ENCODE results near the gene RAB3GAP1. TPM values are rescaled to one million over a fixed set of nuclear protein-coding genes. Genes with fewer than 3 reads are reported as not detected.

RAB3GAP1 gene
- total RNA-seq, 1 experiment from 2014 or later, result 50.6 TPM

DNA sequence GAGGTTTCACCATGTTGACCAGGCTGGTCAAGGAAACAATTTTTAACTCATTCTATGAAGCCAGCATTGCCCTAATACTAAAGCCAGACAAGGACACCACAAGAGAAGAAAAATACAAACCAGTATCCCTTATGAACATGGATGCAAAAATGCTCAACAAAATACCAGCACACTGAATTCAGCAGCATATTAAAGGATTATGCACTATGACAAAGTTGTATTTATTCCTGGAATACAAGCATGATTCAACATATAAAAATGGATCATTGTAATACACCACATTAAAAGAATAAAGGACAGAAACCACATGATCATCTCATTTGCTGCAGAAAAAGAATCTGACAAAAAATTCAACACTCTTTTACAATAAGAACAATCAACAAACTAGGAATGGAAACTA, 138.7 kb downstream of the RAB3GAP1 start:
- Mint-ChIP-seq H3K36me3 (ENCODE audit: insufficient read depth, unreplicated experiment) (no peaks in the 10 kb centered on the region), H3K4me3 (ENCODE audit: low read depth, unreplicated experiment) (no peak overlapping the region), H3K27me3 (ENCODE audit: unreplicated experiment) (no peaks in the 10 kb centered on the region), H3K9me3 (ENCODE audit: low read depth, unreplicated experiment) (peaks cover 3% of the 10 kb centered on the region), H3K4me1 (ENCODE audit: low read depth, unreplicated experiment) (no peaks in the 10 kb centered on the region), H3K27ac (ENCODE audit: unreplicated experiment) (no peak overlapping the region)
- DNase-seq, result no peak
- CTCF ChIA-PET, result no interaction called here
- TF ChIP-seq, protein P1, sequence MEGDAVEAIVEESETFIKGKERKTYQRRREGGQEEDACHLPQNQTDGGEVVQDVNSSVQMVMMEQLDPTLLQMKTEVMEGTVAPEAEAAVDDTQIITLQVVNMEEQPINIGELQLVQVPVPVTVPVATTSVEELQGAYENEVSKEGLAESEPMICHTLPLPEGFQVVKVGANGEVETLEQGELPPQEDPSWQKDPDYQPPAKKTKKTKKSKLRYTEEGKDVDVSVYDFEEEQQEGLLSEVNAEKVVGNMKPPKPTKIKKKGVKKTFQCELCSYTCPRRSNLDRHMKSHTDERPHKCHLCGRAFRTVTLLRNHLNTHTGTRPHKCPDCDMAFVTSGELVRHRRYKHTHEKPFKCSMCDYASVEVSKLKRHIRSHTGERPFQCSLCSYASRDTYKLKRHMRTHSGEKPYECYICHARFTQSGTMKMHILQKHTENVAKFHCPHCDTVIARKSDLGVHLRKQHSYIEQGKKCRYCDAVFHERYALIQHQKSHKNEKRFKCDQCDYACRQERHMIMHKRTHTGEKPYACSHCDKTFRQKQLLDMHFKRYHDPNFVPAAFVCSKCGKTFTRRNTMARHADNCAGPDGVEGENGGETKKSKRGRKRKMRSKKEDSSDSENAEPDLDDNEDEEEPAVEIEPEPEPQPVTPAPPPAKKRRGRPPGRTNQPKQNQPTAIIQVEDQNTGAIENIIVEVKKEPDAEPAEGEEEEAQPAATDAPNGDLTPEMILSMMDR (IDR thresholded peaks at IDR 0.05; ENCODE audit: unreplicated experiment), result no peak
- no TSS peak for BruUV-seq (replicated peaks)
- intact Hi-C loops (cut with micrococcal nuclease; ENCODE audit: unreplicated experiment), result no loop called here

DNA sequence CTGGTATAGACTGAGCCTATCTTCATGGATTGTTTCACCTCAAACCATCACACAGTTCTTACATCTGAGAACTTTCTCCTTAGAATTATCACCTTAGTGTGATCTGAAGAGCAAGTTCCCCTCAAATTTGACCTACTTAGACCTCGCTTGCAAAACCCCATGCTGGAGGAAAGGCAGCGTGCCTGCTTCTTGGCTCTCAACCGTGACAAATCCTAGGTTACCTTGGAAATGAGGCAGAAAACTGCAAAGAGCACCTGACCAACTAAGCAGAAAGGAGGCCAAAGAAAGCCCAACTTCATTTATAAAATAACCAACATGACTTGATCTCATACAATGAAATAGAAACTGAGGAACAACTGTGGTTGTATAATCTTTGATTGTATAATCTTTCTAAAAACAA, 146.4 kb downstream of the RAB3GAP1 start:
- Mint-ChIP-seq H3K4me1 (ENCODE audit: low read depth, unreplicated experiment) (no peaks in the 10 kb centered on the region), H3K27me3 (ENCODE audit: unreplicated experiment) (no peaks in the 10 kb centered on the region), H3K36me3 (ENCODE audit: insufficient read depth, unreplicated experiment) (no peaks in the 10 kb centered on the region), H3K4me3 (ENCODE audit: low read depth, unreplicated experiment) (no peak overlapping the region), H3K27ac (ENCODE audit: unreplicated experiment) (no peak overlapping the region), H3K9me3 (ENCODE audit: low read depth, unreplicated experiment) (no peaks in the 10 kb centered on the region)
- CTCF ChIA-PET, result no interaction called here
- TF ChIP-seq, protein P1 (IDR thresholded peaks at IDR 0.05; ENCODE audit: unreplicated experiment), result no peak
- no TSS peak for BruUV-seq (replicated peaks)
- intact Hi-C loops (cut with micrococcal nuclease; ENCODE audit: unreplicated experiment), result no loop called here
- no peak for DNase-seq

DNA sequence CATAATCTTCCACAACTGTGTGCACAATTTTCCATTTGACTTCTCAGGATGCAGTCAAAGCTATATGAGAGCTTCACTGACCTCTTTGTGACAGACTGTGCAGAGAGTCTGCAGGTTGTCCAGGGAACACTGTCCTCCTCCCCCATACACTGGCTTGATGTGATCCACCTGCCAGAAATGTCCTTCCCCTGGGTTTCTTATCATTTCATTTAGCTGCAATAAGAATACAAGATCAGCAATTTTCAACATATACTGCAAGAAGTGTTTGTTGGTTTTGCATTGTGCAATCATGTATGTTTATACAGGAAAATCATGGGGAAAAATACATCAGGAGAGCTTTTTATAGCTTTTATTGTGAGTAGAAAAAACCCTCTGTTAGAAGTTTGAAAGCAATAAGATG, 150.7 kb downstream of the RAB3GAP1 start:
- no peak for DNase-seq
- Mint-ChIP-seq H3K36me3 (ENCODE audit: insufficient read depth, unreplicated experiment) (no peaks in the 10 kb centered on the region), H3K9me3 (ENCODE audit: low read depth, unreplicated experiment) (no peaks in the 10 kb centered on the region), H3K4me1 (ENCODE audit: low read depth, unreplicated experiment) (no peaks in the 10 kb centered on the region), H3K4me3 (ENCODE audit: low read depth, unreplicated experiment) (no peak overlapping the region), H3K27ac (ENCODE audit: unreplicated experiment) (no peak overlapping the region), H3K27me3 (ENCODE audit: unreplicated experiment) (no peaks in the 10 kb centered on the region)
- CTCF ChIA-PET, result interaction anchor here (0.6 kb wide), 1 partner anchor 55 kb away, joined by 10 read pairs; no protein-coding TSS in a partner anchor
- TF ChIP-seq, protein P1 (IDR thresholded peaks at IDR 0.05; ENCODE audit: unreplicated experiment), result no peak
- BruUV-seq (replicated peaks), result no TSS peak
- intact Hi-C loops (cut with micrococcal nuclease; ENCODE audit: unreplicated experiment), result no loop called here

DNA sequence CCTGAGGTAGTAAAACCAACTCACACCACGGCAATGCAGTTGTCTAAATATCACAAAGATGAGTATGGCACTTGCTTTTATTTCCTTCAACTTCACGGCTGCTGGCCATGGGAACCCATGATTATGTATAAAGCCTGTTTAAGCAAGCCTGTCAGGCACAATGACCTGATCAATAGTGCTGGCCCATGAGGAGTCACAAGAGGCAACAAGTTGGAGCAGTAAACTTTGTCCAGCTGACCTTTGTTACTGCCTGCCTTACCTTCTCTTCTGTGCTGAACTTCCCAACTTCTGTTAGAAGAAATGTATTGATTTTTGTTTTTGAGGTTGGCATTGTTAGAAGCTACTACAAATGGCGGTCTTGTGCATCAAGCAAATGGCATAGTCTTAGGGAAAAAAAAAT, 151.9 kb downstream of the RAB3GAP1 start:
- no peaks in the 10 kb centered on the region for H3K4me1 Mint-ChIP-seq (ENCODE audit: low read depth, unreplicated experiment)
- BruUV-seq (replicated peaks), result no TSS peak
- H3K27ac Mint-ChIP-seq (ENCODE audit: unreplicated experiment), result no peak overlapping the region
- H3K36me3 Mint-ChIP-seq (ENCODE audit: insufficient read depth, unreplicated experiment), result no peaks in the 10 kb centered on the region
- H3K4me3 Mint-ChIP-seq (ENCODE audit: low read depth, unreplicated experiment), result no peak overlapping the region
- no peaks in the 10 kb centered on the region for H3K27me3 Mint-ChIP-seq (ENCODE audit: unreplicated experiment)
- DNase-seq, result no peak
- intact Hi-C loops (cut with micrococcal nuclease; ENCODE audit: unreplicated experiment), result no loop called here
- CTCF ChIA-PET, result interaction anchor here (0.6 kb wide), 1 partner anchor 169 kb away, joined by 5 read pairs; no protein-coding TSS in a partner anchor
- TF ChIP-seq, protein P1 (IDR thresholded peaks at IDR 0.05; ENCODE audit: unreplicated experiment), result no peak
- H3K9me3 Mint-ChIP-seq (ENCODE audit: low read depth, unreplicated experiment), result no peaks in the 10 kb centered on the region
